CD4-positive, alpha-beta T cell (primary cell): ENCODE measurements around the gene INTS6. TPM values are rescaled to one million over a fixed set of nuclear protein-coding genes. Genes with fewer than 3 reads are reported as not detected.

Experiments
- ATAC-seq: fragments of 200-7000 bp; cut with Tn5 transposase; one replicate; pipeline ENCODE4 v1.10.0; 2022; ENCODE audit warnings: mild to moderate bottlenecking; ENCODE audit not compliant: poor library complexity
- CTCF ChIA-PET: fragments of 350-600 bp; sonication (Branson Sonifier 250); formaldehyde crosslinking; loops from one replicate; lab custom pipeline; 2021; ENCODE audit warnings: antibody characterized with exemption, inconsistent platforms; lab: Charles Lee
- POLR2A ChIA-PET: fragments of 350-600 bp; sonication (Branson Sonifier 250); formaldehyde crosslinking; loops from one replicate; lab custom pipeline; 2021; ENCODE audit warnings: antibody characterized with exemption, inconsistent platforms; lab: Charles Lee
- DNase-seq, 14 experiments: peaks; one replicate each; pipeline ENCODE4 v3.0.0-alpha.2; 2013 to 2020; ENCODE audit warnings: mixed read lengths in 2 of 14
- H3K27ac ChIP-seq, 2 donors: one replicate each; pipeline versions ENCODE4 v1.5.1 to v1.7.0; 2013; ENCODE audit warnings: low read length in 2 of 2, low read depth in 1 of 2, mild to moderate bottlenecking in 1 of 2
- H3K27me3 ChIP-seq, 2 experiments: 1 replicate in 1 of 2; 2 replicates in 1 of 2; pipeline versions ENCODE4 v1.6.1 to v1.7.0; 2013; ENCODE audit warnings: low read length in 2 of 2, control low read depth in 1 of 2, mild to moderate bottlenecking in 1 of 2, moderate library complexity in 1 of 2; ENCODE audit not compliant: insufficient read depth in 2 of 2, control insufficient read depth in 1 of 2
- H3K36me3 ChIP-seq: one replicate; pipeline ENCODE4 v1.6.1; 2013; ENCODE audit warnings: low read length, control low read depth; ENCODE audit not compliant: insufficient read depth
- H3K4me1 ChIP-seq: one replicate; pipeline ENCODE4 v1.6.1; 2013; ENCODE audit warnings: low read length, control low read depth; ENCODE audit not compliant: insufficient read depth
- H3K4me3 ChIP-seq: one replicate; pipeline ENCODE4 v1.5.1; 2013; ENCODE audit warnings: mild to moderate bottlenecking, low read length, moderate library complexity
- H3K9me3 ChIP-seq, 2 experiments: 1 replicate in 1 of 2; 2 replicates in 1 of 2; pipeline versions ENCODE4 v1.6.1 to v1.7.0; 2013; ENCODE audit warnings: low read length in 2 of 2, mild to moderate bottlenecking in 2 of 2, control low read depth in 1 of 2, moderate library complexity in 1 of 2; ENCODE audit not compliant: control insufficient read depth in 1 of 2, insufficient read depth in 1 of 2
- H3K27ac Mint-ChIP-seq: one replicate; pipeline ENCODE4 v1.8.0; 2020; ENCODE audit warnings: mixed read lengths
- H3K27me3 Mint-ChIP-seq: one replicate; pipeline ENCODE4 v1.8.0; 2021; ENCODE audit warnings: mixed read lengths
- H3K36me3 Mint-ChIP-seq: one replicate; pipeline ENCODE4 v1.8.0; 2021; ENCODE audit warnings: low read depth, mixed read lengths
- H3K4me1 Mint-ChIP-seq: one replicate; pipeline ENCODE4 v1.8.0; 2021; ENCODE audit warnings: low read depth, mixed read lengths
- H3K4me3 Mint-ChIP-seq: one replicate; pipeline ENCODE4 v1.8.0; 2020; ENCODE audit warnings: mild to moderate bottlenecking, mixed read lengths
- H3K9me3 Mint-ChIP-seq: one replicate; pipeline ENCODE4 v1.8.0; 2020; ENCODE audit warnings: mixed read lengths
- CTCF ChIP-seq: fragments of 200-600 bp; IDR thresholded peaks from one replicate; pipeline ENCODE4 v1.8.0; 2022; ENCODE audit warnings: antibody characterized with exemption, mild to moderate bottlenecking
- intact Hi-C, 2 experiments: fragments of 100-400 bp; cut with DNase I in 1 of 2; cut with micrococcal nuclease in 1 of 2; formaldehyde crosslinking; loops; one replicate each; pipeline versions ENCODE4 v1.15.1 to v1.9.0; 2023 to 2025; cut with DNase I, micrococcal nuclease
- total RNA-seq, 174 experiments: library from RNA in 2 of 174; stranded (reverse) in 2 of 174; gene quantifications; one replicate each; pipeline ENCODE4 v1.2.3 and lab custom pipeline; 2021 to 2026

Gene INTS6
- total RNA-seq, 2 experiments from 2014 or later: 40.8 to 45.8 TPM

- H3K27ac Mint-ChIP-seq: peak overlapping the region; percentile 8
- H3K27me3 Mint-ChIP-seq: no peaks in the 10 kb centered on the region
- ChIA-PET POLR2A (interaction anchor here (1.5 kb wide), 1 partner anchor 12 kb away, joined by 5 read pairs; no protein-coding TSS in a partner anchor), CTCF (no interaction called here)
- H3K4me1 Mint-ChIP-seq: peaks cover 92% of the 10 kb centered on the region
- no peaks in the 10 kb centered on the region for H3K27me3 ChIP-seq
- peaks cover 34% of the 10 kb centered on the region for H3K36me3 ChIP-seq
- H3K4me1 ChIP-seq: peaks cover 10% of the 10 kb centered on the region
- DNase-seq (no peak), ATAC-seq (no peak)
- TF ChIP-seq CTCF: no peak
- no peaks in the 10 kb centered on the region for H3K9me3 Mint-ChIP-seq
- H3K9me3 ChIP-seq: no peaks in the 10 kb centered on the region
- H3K4me3 Mint-ChIP-seq: no peak overlapping the region
- H3K27ac ChIP-seq: no peak overlapping the region
- H3K36me3 Mint-ChIP-seq: peaks cover 55% of the 10 kb centered on the region
- intact Hi-C loops: no loop called here
- no peak overlapping the region for H3K4me3 ChIP-seq
Measured at GRCh38 chr13:51425410-51426042, 27.3 kb downstream of the INTS6 start.

GRCh38 chr13:51423766-51424165 lies 29.1 kb downstream of the INTS6 start:
- CTCF ChIA-PET: interaction anchor here (1.2 kb wide), 1 partner anchor 14 kb away, joined by 3 read pairs; no protein-coding TSS in a partner anchor
- no peaks in the 10 kb centered on the region for H3K27me3 Mint-ChIP-seq
- POLR2A ChIA-PET: interaction anchor here (1.2 to 1.5 kb wide), 2 partner anchors 9 to 10 kb away, joined by 3 to 5 read pairs; no protein-coding TSS in a partner anchor
- Histone ChIP-seq H3K36me3 (peaks cover 28% of the 10 kb centered on the region), H3K27ac (no peak overlapping the region), H3K4me1 (peaks cover 13% of the 10 kb centered on the region), H3K4me3 (no peak overlapping the region), H3K9me3 (no peaks in the 10 kb centered on the region), H3K27me3 (no peaks in the 10 kb centered on the region)
- no peak overlapping the region for H3K27ac Mint-ChIP-seq
- intact Hi-C loops: no loop called here
- H3K4me3 Mint-ChIP-seq: no peak overlapping the region
- DNase-seq (no peak), ATAC-seq (no peak)
- no peak for TF ChIP-seq CTCF
- no peaks in the 10 kb centered on the region for H3K9me3 Mint-ChIP-seq
- peaks cover 90% of the 10 kb centered on the region for H3K4me1 Mint-ChIP-seq
- peaks cover 50% of the 10 kb centered on the region for H3K36me3 Mint-ChIP-seq

- intact Hi-C loops: no loop called here
- Mint-ChIP-seq H3K36me3 (peaks cover 46% of the 10 kb centered on the region), H3K27me3 (no peaks in the 10 kb centered on the region), H3K4me1 (peaks cover 87% of the 10 kb centered on the region), H3K4me3 (peak overlapping the region; percentile 20), H3K9me3 (no peaks in the 10 kb centered on the region), H3K27ac (peak overlapping the region; percentile 51)
- DNase-seq: peak in 1 of 14 experiments; percentile 6
- no peaks in the 10 kb centered on the region for H3K9me3 ChIP-seq
- H3K27ac ChIP-seq: no peak overlapping the region
- CTCF ChIA-PET: interaction anchor here (1.5 kb wide), 1 partner anchor 12 kb away, joined by 3 read pairs; no protein-coding TSS in a partner anchor
- POLR2A ChIA-PET: interaction anchor here (0.7 to 3.4 kb wide), 2 partner anchors 27 to 31 kb away, joined by 3 to 29 read pairs; partner anchors contain the start of gene INTS6
- TF ChIP-seq CTCF: no peak
- H3K36me3 ChIP-seq: peaks cover 27% of the 10 kb centered on the region
- no peaks in the 10 kb centered on the region for H3K27me3 ChIP-seq
- no peak overlapping the region for H3K4me3 ChIP-seq
- ATAC-seq: no peak
- H3K4me1 ChIP-seq: peaks cover 13% of the 10 kb centered on the region
Measured at GRCh38 chr13:51422484-51422883, 30.4 kb downstream of the INTS6 start.
